Panc1 (cell line): ENCODE results near the gene CAMK1D. TPM values are rescaled to one million over a fixed set of nuclear protein-coding genes. Genes with fewer than 3 reads are reported as not detected.

Source experiments
- ATAC-seq: fragments of 200-7000 bp; cut with Tn5 transposase; 2 replicates; pipeline ENCODE4 v1.9.1; 2020; ENCODE audit warnings: mild to moderate bottlenecking, moderate library complexity
- BruUV-seq: library from RNA; stranded (reverse); fragments of 400-500 nt; replicated peaks from 2 replicates; lab custom pipeline; 2021; lab: Mats Ljungman, UMichigan
- CTCF ChIA-PET: fragments of 300-600 bp; sonication (Branson Sonifier 250); formaldehyde crosslinking; loops from one replicate; lab custom pipeline; 2022; ENCODE audit warnings: antibody characterized with exemption; lab: Charles Lee
- POLR2A ChIA-PET: fragments of 300-600 bp; sonication (Branson Sonifier 250); formaldehyde crosslinking; loops from one replicate; lab custom pipeline; 2022; ENCODE audit warnings: antibody characterized with exemption; lab: Charles Lee
- DNase-seq: peaks from one replicate; pipeline ENCODE4 v3.0.0-alpha.2; 2010; ENCODE audit warnings: low read depth, low spot score
- H3K27ac ChIP-seq: 2 replicates; pipeline ENCODE4 v1.5.1; 2011; ENCODE audit warnings: mild to moderate bottlenecking, low read length, inconsistent platforms
- H3K27me3 ChIP-seq: fragments of 200-500 bp; sonication (Bioruptor generic); 2 replicates; pipeline ENCODE4 v1.6.0; 2014; ENCODE audit warnings: low read length, inconsistent platforms; ENCODE audit not compliant: control insufficient read depth, insufficient read depth
- H3K36me3 ChIP-seq: fragments of 200-500 bp; sonication (Bioruptor generic); 2 replicates; pipeline ENCODE4 v1.5.1; 2014; ENCODE audit warnings: inconsistent platforms, mild to moderate bottlenecking, low read length, moderate library complexity; ENCODE audit not compliant: control insufficient read depth, insufficient read depth
- H3K4me1 ChIP-seq: 2 replicates; pipeline ENCODE4 v1.5.1; 2011; ENCODE audit warnings: inconsistent platforms, mild to moderate bottlenecking, low read length, moderate library complexity; ENCODE audit not compliant: control insufficient read depth, insufficient read depth
- H3K4me3 ChIP-seq, 2 experiments: 2 replicates each; pipeline ENCODE4 v1.5.1; 2011 to 2012; ENCODE audit warnings: low read depth in 2 of 2, low read length in 2 of 2, mild to moderate bottlenecking in 2 of 2, inconsistent platforms in 1 of 2, moderate library complexity in 1 of 2
- H3K9me3 ChIP-seq: fragments of 200-500 bp; sonication (Bioruptor generic); 2 replicates; pipeline ENCODE4 v1.5.1; 2014; ENCODE audit warnings: low read depth, mild to moderate bottlenecking, inconsistent platforms, low read length, moderate library complexity; ENCODE audit not compliant: control insufficient read depth, insufficient read depth
- POLR2AphosphoS5 ChIP-seq: IDR thresholded peaks from 2 replicates; pipeline ENCODE4 v1.6.1; 2012; ENCODE audit warnings: mild to moderate bottlenecking, low read depth, low read length, moderate library complexity
- SIN3A ChIP-seq: IDR thresholded peaks from 2 replicates; pipeline ENCODE4 v1.6.1; 2012; ENCODE audit warnings: low read depth, mild to moderate bottlenecking, low read length, moderate library complexity, borderline replicate concordance; ENCODE audit not compliant: insufficient read depth
- TCF7L2 ChIP-seq: IDR thresholded peaks from 2 replicates; pipeline ENCODE4 v1.6.1; 2011; ENCODE audit warnings: mild to moderate bottlenecking, low read depth, low read length, inconsistent platforms
- in situ Hi-C: cut with HindIII; loops from 2 replicates; pipeline ENCODE4 v1.10.0; 2016; ENCODE audit warnings: low sequenced_read_pairs, low pct_unique_long_range_greater_than_20kb
- intact Hi-C: fragments of 100-400 bp; cut with micrococcal nuclease; formaldehyde crosslinking; loops from one replicate; pipeline ENCODE4 v1.10.0; 2022; ENCODE audit not compliant: unreplicated experiment
- total RNA-seq: library from RNA; stranded (reverse); gene quantifications from one replicate; pipeline ENCODE4 v1.2.1, GENCODE V29; 2021; ENCODE audit not compliant: unreplicated experiment
- TF ChIP-seq, protein P1 (sequence below), 2 experiments: IDR thresholded peaks; 2 replicates each; pipeline ENCODE4 v1.6.1; 2011 to 2012; ENCODE audit warnings: low read depth in 2 of 2, control low read depth in 1 of 2, low read length in 1 of 2, mild to moderate bottlenecking in 1 of 2, moderate library complexity in 1 of 2; ENCODE audit not compliant: insufficient read depth in 1 of 2
- TF ChIP-seq, protein P2 (sequence below): fragments of 450-650 bp; IDR thresholded peaks from 2 replicates; pipeline ENCODE4 v1.5.1; 2017; ENCODE audit warnings: mild to moderate bottlenecking

Gene CAMK1D
- total RNA-seq, 1 experiment from 2014 or later: 5.7 TPM

DNA sequence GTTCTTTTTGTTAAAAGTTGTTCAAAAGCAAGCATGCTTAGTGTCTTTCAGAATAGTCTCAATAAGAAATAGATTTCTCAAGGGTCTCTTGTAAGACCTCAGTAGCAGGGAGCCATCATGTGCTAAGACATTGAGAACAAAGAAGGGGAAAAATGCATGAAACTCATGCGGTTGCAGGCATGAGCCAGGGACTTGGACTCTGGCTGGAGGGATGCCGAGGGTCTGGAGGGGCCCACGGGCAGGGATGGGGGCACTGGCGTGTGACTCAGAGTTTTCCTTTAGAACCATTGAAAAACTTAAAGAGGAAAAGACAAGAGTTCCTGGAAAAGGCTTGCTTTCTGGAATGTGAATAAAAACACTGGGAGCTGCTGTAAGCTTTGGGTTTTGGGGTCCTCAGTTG, 398.8 kb downstream of the CAMK1D start:
- H3K4me1 ChIP-seq: no peaks in the 10 kb centered on the region
- H3K9me3 ChIP-seq: no peaks in the 10 kb centered on the region
- ChIA-PET CTCF (no interaction called here), POLR2A (no interaction called here)
- DNase-seq (no peak), ATAC-seq (no peak)
- intact Hi-C loops (no loop called here), in situ Hi-C loops (no loop called here)
- BruUV-seq: no TSS peak
- no peak overlapping the region for H3K27ac ChIP-seq
- H3K36me3 ChIP-seq: no peaks in the 10 kb centered on the region
- H3K4me3 ChIP-seq: no peak overlapping the region
- TF ChIP-seq, protein P1, sequence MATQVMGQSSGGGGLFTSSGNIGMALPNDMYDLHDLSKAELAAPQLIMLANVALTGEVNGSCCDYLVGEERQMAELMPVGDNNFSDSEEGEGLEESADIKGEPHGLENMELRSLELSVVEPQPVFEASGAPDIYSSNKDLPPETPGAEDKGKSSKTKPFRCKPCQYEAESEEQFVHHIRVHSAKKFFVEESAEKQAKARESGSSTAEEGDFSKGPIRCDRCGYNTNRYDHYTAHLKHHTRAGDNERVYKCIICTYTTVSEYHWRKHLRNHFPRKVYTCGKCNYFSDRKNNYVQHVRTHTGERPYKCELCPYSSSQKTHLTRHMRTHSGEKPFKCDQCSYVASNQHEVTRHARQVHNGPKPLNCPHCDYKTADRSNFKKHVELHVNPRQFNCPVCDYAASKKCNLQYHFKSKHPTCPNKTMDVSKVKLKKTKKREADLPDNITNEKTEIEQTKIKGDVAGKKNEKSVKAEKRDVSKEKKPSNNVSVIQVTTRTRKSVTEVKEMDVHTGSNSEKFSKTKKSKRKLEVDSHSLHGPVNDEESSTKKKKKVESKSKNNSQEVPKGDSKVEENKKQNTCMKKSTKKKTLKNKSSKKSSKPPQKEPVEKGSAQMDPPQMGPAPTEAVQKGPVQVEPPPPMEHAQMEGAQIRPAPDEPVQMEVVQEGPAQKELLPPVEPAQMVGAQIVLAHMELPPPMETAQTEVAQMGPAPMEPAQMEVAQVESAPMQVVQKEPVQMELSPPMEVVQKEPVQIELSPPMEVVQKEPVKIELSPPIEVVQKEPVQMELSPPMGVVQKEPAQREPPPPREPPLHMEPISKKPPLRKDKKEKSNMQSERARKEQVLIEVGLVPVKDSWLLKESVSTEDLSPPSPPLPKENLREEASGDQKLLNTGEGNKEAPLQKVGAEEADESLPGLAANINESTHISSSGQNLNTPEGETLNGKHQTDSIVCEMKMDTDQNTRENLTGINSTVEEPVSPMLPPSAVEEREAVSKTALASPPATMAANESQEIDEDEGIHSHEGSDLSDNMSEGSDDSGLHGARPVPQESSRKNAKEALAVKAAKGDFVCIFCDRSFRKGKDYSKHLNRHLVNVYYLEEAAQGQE (IDR thresholded peaks at IDR 0.05; ENCODE audit: insufficient read depth in 1 of 2, low read depth in 2 of 2, low read length in 1 of 2): no peak
- TF ChIP-seq POLR2AphosphoS5: no peak
- TF ChIP-seq SIN3A: no peak
- TF ChIP-seq TCF7L2: no peak
- TF ChIP-seq, protein P2, sequence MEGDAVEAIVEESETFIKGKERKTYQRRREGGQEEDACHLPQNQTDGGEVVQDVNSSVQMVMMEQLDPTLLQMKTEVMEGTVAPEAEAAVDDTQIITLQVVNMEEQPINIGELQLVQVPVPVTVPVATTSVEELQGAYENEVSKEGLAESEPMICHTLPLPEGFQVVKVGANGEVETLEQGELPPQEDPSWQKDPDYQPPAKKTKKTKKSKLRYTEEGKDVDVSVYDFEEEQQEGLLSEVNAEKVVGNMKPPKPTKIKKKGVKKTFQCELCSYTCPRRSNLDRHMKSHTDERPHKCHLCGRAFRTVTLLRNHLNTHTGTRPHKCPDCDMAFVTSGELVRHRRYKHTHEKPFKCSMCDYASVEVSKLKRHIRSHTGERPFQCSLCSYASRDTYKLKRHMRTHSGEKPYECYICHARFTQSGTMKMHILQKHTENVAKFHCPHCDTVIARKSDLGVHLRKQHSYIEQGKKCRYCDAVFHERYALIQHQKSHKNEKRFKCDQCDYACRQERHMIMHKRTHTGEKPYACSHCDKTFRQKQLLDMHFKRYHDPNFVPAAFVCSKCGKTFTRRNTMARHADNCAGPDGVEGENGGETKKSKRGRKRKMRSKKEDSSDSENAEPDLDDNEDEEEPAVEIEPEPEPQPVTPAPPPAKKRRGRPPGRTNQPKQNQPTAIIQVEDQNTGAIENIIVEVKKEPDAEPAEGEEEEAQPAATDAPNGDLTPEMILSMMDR: no peak
- H3K27me3 ChIP-seq: no peaks in the 10 kb centered on the region

DNA sequence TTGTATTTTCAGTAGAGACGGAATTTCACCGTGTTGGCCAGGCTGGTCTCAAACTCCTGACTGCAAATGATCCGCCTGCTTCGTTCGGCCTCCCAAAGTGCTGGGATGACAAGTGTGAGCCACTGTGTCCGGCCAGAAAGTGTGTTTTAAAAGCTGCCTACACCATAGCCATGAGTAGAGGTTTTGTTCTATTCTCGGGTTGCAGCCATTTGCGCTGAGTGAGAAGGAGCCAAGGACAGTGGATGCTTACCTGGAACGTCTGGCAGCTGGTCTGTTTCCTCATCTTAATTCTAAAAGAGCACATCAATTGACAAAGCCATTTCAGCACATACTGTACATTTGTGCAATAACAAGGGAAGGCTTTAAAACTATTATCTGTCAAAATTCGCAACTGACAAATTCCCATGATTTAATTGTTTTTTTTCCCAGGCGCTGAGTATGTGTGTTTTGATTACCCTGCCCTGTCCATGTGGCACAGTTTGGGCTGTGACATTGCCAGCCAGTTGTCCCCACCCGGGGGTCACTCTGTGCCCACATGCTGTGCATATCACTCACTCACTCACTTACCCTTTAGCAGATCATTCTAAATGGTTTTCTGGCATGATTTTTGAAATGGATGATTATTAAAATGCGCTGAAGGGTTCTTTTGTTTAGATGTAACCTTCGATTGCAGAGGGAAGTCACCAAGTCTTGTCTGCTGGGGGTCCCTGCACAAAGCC, 400.6 kb downstream of the CAMK1D start:
- CTCF ChIA-PET: no interaction called here
- POLR2A ChIA-PET: no interaction called here
- H3K27me3 ChIP-seq: no peaks in the 10 kb centered on the region
- TF ChIP-seq, protein P2: no peak
- no peak for TF ChIP-seq POLR2AphosphoS5
- TF ChIP-seq, protein P1 (IDR thresholded peaks at IDR 0.05; ENCODE audit: insufficient read depth in 1 of 2, low read depth in 2 of 2, low read length in 1 of 2): no peak
- no peak for TF ChIP-seq TCF7L2
- no peak for TF ChIP-seq SIN3A
- H3K4me3 ChIP-seq: no peak overlapping the region
- H3K4me1 ChIP-seq: no peaks in the 10 kb centered on the region
- H3K9me3 ChIP-seq: no peaks in the 10 kb centered on the region
- H3K36me3 ChIP-seq: no peaks in the 10 kb centered on the region
- in situ Hi-C loops: no loop called here
- DNase-seq: no peak
- H3K27ac ChIP-seq: no peak overlapping the region
- BruUV-seq: no TSS peak
- ATAC-seq: no peak
- intact Hi-C loops: no loop called here
